Epithelial cell of esophagus (primary cell): ENCODE measurements around the gene ZNF576.

Source experiments
- DNase-seq: peaks from one replicate; pipeline ENCODE4 v3.0.0; 2010; ENCODE audit warnings: low read depth
- H3K4me3 ChIP-seq: 2 replicates; pipeline ENCODE4 v1.5.1; 2011; ENCODE audit warnings: mild to moderate bottlenecking, low read length, control low read depth
- CTCF ChIP-seq: IDR thresholded peaks from 2 replicates; pipeline ENCODE4 v1.5.1; 2011; ENCODE audit warnings: low read depth, mild to moderate bottlenecking, low read length, control low read depth, inconsistent platforms; ENCODE audit not compliant: insufficient read depth; ENCODE audit errors: missing control alignments

Gene ZNF576

GRCh38 chr19:43622070-43622469 lies 25.7 kb downstream of the ZNF576 start:
- DNase-seq = no peak
- H3K4me3 ChIP-seq = no peak overlapping the region
- no peak for TF ChIP-seq CTCF

DNA sequence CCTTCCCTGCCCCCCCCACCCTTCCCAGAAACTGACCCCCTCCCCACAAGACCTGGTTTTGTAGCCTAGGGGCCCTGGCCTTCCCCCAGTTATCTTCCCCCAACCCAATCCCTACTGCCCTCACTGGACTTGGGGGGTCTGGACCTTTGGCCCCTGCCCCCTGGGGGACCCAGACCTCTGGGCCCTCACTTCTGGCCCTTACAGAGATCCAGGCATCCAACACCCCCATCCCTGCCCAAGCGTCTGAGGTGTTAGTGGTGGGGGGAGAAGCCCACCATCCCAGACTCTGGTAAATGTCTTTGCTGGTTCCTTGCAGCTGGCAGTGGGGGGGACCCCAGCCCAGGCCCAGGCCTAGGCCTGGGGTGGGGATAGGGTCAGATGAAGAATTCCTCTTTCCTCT lies 26.6 kb downstream of the ZNF576 start:
- no peak for DNase-seq
- TF ChIP-seq CTCF = no peak
- no peak overlapping the region for H3K4me3 ChIP-seq

GRCh38 chr19:43623889-43624670 lies 27.7 kb downstream of the ZNF576 start:
- no peak overlapping the region for H3K4me3 ChIP-seq
- TF ChIP-seq CTCF = no peak
- DNase-seq = no peak

DNA sequence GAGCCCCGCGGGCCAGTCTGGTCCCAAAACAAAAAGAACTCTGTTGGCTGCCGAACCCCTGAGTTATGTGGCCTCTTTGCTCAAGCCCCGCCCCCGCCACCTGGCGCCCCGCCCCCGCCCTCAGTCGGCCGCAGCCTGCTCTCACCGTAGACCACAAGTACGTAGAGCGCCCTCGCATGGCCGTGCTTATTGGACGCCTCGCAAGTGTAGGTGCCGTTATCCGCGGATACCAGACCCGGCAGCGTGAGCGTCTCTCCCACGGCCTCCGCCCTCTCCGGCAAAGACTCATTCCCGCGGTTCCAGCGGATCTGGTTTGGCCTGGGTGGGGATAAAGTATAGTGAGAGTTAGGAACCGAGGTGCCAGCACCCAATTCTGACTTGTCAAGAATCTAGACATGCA lies 28.5 kb downstream of the ZNF576 start:
- no peak overlapping the region for H3K4me3 ChIP-seq
- TF ChIP-seq CTCF = peak; percentile 39
- peak; percentile 71 for DNase-seq

- TF ChIP-seq CTCF = no peak
- peak; percentile 27 for DNase-seq
Measured at GRCh38 chr19:43625918-43626579, 29.7 kb downstream of the ZNF576 start.

GRCh38 chr19:43626838-43627237 lies 30.4 kb downstream of the ZNF576 start:
- H3K4me3 ChIP-seq = no peak overlapping the region
- TF ChIP-seq CTCF = no peak
- no peak for DNase-seq

More at GRCh38 chr19:43625918-43626579, 29.7 kb downstream of the ZNF576 start:
- H3K4me3 ChIP-seq = no peak overlapping the region
